Lower leg skin (tissue), 4 donors: Measurements from ENCODE around the gene OOSP4B. TPM values are rescaled to one million over a fixed set of nuclear protein-coding genes. Genes with fewer than 3 reads are reported as not detected.

ENCODE experiments used
- DNase-seq, 2 donors: peaks; one replicate each; pipeline ENCODE4 v3.0.0-alpha.2; 2019; ENCODE audit warnings: low spot score in 2 of 2
- H3K4me3 ChIP-seq: fragments of 200-600 bp; sonication (generic); 2 replicates; pipeline ENCODE4 v1.5.1; 2017; ENCODE audit warnings: mild to moderate bottlenecking, low read depth; ENCODE audit not compliant: poor library complexity, severe bottlenecking
- CTCF ChIP-seq, 3 donors: fragments of 450-650 bp; IDR thresholded peaks; one replicate each; pipeline ENCODE4 v1.5.1; 2016; ENCODE audit warnings: antibody characterized with exemption in 3 of 3, mild to moderate bottlenecking in 3 of 3, moderate library complexity in 2 of 3
- POLR2A ChIP-seq, 2 donors: fragments of 450-650 bp; IDR thresholded peaks; one replicate each; pipeline ENCODE4 v1.6.1; 2016 to 2017; ENCODE audit warnings: antibody characterized with exemption in 2 of 2, mild to moderate bottlenecking in 1 of 2, moderate library complexity in 1 of 2
- WGBS, 2 donors: methylation state at CpG; one replicate each; pipeline ENCODE4 v1.1.5; 2018; 5-methylcytosine and 5-hydroxymethylcytosine counted together
- intact Hi-C: fragments of 100-400 bp; cut with DNase I; formaldehyde crosslinking; loops from one replicate; pipeline ENCODE4 v1.15.0; 2023; ENCODE audit warnings: low total_unique reads
- total RNA-seq, 4 donors: library from RNA; depleted of rRNA; stranded (reverse); fragments of >200 nt; gene quantifications; one replicate each; pipeline ENCODE4 v1.1.0, GENCODE V29; 2016

OOSP4B gene
- total RNA-seq, 4 donors from 2014 or later = not detected

GRCh38 chr11:59983212-59983611, 33.8 kb upstream of the OOSP4B start:
- TF ChIP-seq CTCF (IDR thresholded peaks at IDR 0.05) = no peak
- TF ChIP-seq POLR2A (IDR thresholded peaks at IDR 0.05) = no peak
- H3K4me3 ChIP-seq = no peak overlapping the region
- intact Hi-C loops = no loop called here
- 81% methylated on average over 1 of the region's 1 CpG for WGBS, 2 donors
- DNase-seq = no peak

GRCh38 chr11:59984368-59984767, 32.6 kb upstream of the OOSP4B start:
- intact Hi-C loops = no loop called here
- DNase-seq = no peak
- TF ChIP-seq CTCF (IDR thresholded peaks at IDR 0.05) (no peak), POLR2A (IDR thresholded peaks at IDR 0.05) (no peak)
- 89 to 90% methylated on average over 3 of the region's 3 CpGs for WGBS, 2 donors
- H3K4me3 ChIP-seq = no peak overlapping the region

GRCh38 chr11:59990421-59990820, 26.6 kb upstream of the OOSP4B start:
- intact Hi-C loops = no loop called here
- no peak overlapping the region for H3K4me3 ChIP-seq
- 69 to 76% methylated on average over 1 of the region's 1 CpG for WGBS, 2 donors
- no peak for DNase-seq
- TF ChIP-seq POLR2A (IDR thresholded peaks at IDR 0.05) (no peak), CTCF (IDR thresholded peaks at IDR 0.05) (no peak)

- H3K4me3 ChIP-seq = no peak overlapping the region
- 66 to 67% methylated on average over 5 of the region's 5 CpGs for WGBS, 2 donors
- TF ChIP-seq POLR2A (IDR thresholded peaks at IDR 0.05) (no peak), CTCF (IDR thresholded peaks at IDR 0.05) (no peak)
- intact Hi-C loops = no loop called here
- DNase-seq = no peak
These were observed 24.6 kb upstream of the OOSP4B start for GRCh38 chr11:59992425-59992824.

GRCh38 chr11:59997800-59998199, 19.2 kb upstream of the OOSP4B start:
- DNase-seq = no peak
- TF ChIP-seq POLR2A (IDR thresholded peaks at IDR 0.05) (no peak), CTCF (IDR thresholded peaks at IDR 0.05) (no peak)
- intact Hi-C loops = no loop called here
- no peak overlapping the region for H3K4me3 ChIP-seq
- WGBS, 2 donors = 73 to 78% methylated on average over 2 of the region's 2 CpGs

- TF ChIP-seq CTCF (IDR thresholded peaks at IDR 0.05) = no peak
- no peak for TF ChIP-seq POLR2A (IDR thresholded peaks at IDR 0.05)
- intact Hi-C loops = no loop called here
- DNase-seq = no peak
- WGBS, 2 donors = 65 to 72% methylated on average over 4 of the region's 4 CpGs
- no peak overlapping the region for H3K4me3 ChIP-seq
These were observed 17.3 kb upstream of the OOSP4B start for GRCh38 chr11:59999691-60000090.
